HG03097 (cell line): ENCODE results near the gene LRP10.
"Not testable (repeated sequence)": the region's sequence is repeated elsewhere in the genome, so short reads cannot be mapped to it uniquely, and the experiment has no call there.

Experiments used
- ATAC-seq: cut with Tn5 transposase; IDR thresholded peaks from one replicate; pipeline ENCODE4 v1.9.1; 2021; ENCODE audit not compliant: unreplicated experiment, low FRiP score

Gene LRP10

DNA sequence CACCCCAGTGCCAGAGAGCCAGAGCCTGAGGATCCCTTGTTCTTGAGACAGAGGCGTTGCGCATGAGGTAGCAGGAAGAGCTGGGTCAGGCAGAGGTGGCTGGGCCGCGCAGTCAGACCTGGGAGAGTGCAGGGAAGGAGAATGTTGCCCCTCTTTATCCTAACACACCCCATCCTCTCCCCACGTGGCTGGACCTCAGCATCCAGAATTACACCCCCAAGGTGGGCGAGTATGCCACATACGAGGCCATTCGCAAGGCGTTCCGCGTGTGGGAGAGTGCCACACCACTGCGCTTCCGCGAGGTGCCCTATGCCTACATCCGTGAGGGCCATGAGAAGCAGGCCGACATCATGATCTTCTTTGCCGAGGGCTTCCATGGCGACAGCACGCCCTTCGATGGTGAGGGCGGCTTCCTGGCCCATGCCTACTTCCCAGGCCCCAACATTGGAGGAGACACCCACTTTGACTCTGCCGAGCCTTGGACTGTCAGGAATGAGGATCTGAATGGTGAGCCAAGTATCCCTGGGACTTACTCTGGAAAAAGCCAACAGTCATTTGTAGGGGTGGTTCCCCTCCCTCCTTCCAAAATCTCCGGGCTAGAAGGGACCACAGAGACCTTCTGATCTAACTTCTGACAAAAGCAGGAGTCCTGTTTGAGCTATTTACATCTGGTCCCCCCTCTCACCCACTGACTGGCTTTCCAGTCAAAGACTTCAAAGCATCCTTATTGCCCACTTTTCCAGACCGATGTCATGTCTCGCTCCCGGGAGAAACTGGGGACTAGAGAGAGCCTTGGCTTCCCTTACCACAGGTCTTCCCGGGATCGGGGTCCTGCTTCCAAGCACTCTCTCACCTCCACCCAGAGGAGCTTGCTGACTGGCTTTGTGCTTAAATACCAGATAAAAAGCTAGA, 29.1 kb upstream of the LRP10 start:
- ATAC-seq: no peak

GRCh38 chr14:22843123-22843925, 28.2 kb upstream of the LRP10 start:
- no peak for ATAC-seq

DNA sequence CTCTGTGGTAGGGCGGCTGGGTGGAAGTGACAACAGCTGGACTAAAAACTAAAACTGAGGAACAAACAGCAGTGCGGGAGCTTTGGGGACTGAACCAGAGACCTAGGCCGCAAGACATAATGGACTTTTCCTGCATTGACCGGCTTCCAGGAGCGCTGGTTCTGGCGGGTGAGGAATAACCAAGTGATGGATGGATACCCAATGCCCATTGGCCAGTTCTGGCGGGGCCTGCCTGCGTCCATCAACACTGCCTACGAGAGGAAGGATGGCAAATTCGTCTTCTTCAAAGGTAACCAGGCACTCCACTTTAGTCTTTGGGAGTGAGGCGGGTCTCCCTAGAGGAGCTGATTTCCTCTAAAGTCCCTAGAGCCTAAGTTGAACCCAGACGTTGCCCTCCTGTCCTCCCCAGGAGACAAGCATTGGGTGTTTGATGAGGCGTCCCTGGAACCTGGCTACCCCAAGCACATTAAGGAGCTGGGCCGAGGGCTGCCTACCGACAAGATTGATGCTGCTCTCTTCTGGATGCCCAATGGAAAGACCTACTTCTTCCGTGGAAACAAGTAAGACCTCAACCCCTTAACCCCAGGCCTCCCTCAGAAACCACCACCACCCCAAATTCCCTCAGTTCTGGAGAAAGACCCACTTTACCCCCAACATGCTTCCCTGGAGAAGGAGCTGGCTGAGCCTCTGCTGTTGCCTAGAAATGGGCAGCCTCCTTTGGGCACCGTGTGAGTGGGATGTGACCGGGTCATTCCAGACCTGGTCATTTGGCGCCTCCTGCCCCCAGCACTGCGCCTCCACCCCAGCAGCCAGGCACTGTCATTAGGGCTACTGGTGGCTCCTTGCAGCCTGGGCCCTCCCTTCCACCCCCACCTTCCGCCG, 27.1 kb upstream of the LRP10 start:
- ATAC-seq: no peak

DNA sequence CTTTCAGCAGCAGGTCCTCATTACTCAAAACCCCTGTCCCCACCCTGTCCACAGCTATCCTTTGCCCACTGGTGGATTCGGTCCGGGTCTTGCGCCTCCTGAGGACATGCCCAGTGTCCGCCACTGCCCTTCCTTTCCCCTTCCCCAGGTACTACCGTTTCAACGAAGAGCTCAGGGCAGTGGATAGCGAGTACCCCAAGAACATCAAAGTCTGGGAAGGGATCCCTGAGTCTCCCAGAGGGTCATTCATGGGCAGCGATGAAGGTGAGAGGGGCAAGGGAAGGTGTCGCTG, 26.5 kb upstream of the LRP10 start:
- no peak for ATAC-seq

- no peak for ATAC-seq
Measured at GRCh38 chr14:22845821-22846625, 25.5 kb upstream of the LRP10 start.

DNA sequence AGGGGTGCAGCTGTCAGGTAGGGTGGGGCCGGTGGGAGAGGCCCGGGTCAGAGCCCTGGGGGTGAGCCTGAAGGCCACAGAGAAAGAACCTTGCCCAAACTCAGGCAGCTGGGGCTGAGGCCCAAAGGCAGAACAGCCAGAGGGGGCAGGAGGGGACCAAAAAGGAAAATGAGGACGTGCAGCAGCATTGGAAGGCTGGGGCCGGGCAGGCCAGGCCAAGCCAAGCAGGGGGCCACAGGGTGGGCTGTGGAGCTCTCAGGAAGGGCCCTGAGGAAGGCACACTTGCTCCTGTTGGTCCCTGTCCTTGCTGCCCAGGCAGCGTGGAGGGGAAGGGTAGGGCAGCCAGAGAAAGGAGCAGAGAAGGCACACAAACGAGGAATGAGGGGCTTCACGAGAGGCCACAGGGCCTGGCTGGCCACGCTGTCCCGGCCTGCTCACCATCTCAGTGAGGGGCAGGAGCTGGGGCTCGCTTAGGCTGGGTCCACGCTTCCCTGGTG, 24.7 kb upstream of the LRP10 start:
- ATAC-seq: no peak

DNA sequence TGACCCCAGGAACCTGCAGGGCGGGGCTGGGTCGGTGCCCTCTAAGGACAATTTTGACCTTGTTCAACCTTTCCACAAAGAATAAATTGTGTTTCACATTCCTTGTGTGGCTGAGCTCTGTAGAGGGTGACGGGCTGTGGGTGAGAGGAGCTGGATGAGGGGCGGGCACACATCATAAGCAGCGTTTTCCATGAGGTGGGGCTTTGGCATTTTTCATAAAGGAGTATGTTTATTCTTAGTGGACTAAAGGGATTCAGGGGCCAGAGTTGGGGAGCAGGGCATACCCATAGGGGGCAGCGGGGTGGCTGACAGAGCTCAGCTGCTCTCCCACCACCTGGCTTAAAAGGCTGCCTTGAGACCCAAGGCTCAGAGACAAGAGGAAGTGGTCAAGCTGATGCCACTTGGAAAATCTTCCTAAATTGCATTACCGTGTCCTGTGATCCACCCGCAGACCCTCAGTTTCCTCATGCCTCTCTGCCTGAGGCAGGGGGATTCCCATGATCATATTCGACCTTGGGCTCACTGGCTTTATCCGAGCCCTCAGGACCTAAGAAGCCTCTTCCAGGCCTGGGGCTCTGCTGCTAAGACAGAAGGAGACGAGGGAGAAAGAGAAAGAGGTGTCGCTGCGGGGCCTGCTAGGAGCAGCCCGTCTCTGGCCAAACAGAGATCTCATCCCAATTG, 23.7 kb upstream of the LRP10 start:
- ATAC-seq: no peak

DNA sequence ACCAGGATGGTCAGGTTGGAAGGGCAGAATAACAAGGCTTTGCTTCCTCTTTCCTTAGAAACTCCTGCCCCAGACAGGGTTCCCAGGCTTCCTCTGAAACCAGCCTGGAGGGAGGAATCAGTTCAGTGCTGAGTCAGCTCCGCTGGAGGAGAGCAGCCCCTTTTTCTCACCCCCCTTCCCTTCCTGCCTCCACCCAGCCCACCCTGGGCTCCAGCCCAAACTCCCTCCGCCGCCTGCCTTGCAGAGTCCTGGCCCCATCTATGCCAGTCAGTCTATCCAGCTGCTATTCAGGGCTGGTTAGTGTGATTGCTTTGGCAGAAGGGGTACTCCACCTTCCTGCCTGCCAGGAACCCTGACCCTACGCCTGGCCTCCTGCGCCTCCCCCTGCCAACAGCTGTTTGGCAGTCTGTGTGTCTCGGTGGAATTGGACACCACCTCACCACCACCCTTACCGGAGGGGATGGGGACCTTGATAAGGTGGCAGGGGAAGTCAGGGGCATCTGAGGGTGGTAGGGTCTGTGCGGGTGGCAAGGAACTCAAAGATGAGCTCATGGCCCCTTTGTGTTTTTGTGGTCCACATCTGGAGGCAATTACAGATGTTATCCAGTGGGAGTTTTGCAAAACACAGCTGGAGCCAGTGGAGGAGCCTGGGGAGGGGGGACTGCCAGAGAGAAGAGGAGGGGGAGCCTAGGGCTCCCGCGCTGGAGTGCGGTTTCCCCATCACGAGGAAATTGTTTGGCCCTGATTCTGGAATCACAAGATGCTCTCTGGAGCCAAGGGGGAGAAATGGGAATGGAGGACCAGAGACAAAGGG, 23.0 kb upstream of the LRP10 start:
- no peak for ATAC-seq

DNA sequence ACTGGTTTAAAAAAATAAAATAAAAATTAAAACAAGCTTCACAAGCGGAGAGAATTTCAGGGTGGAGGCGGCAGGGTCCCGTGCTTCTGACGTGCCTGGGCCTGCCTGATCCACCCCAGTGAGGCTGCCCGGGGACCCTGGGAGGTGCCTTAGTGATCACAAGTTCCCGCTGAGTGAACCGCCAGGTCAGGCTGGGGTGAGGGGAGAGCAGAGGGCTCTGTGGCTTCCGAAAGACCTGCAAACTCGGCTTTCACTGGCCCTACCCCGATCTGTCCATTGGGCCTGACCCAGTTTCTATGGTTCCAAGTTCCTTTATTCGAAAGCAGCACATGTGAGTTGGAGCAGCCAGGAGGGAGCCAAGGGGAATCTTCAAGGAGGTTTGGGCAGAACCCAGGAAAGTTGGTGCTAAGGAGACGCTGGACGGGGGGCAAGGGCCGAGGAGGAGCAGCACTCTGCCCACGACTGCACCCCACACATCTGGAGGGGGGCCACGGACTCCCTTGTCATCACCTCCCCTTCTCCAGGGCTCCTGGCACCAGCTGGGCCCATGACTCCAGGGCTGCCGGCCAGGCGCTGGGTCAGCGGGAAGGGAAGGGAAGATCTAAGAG, 22.2 kb upstream of the LRP10 start:
- no peak for ATAC-seq

GRCh38 chr14:22850944-22851764, 20.4 kb upstream of the LRP10 start:
- ATAC-seq: no peak

GRCh38 chr14:22852178-22852577, 19.4 kb upstream of the LRP10 start:
- ATAC-seq: not testable (repeated sequence)

DNA sequence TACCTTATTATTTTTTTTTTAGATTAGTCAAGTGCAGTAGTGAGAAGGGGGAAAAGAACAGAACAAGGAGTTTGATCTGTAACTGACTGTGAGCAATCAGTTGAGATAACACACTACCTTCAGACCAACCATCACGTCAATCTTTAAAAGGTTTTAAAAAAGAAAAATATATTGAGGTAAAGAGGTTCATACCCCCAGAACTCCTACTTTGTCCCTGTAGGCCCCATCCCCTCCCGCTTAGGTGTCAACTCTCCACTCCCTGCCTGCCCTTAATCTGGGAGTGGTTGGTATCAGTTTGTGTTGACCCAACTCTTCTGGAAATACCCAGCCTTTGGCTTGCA, 19.0 kb upstream of the LRP10 start:
- no peak for ATAC-seq

GRCh38 chr14:22852940-22853767, 18.4 kb upstream of the LRP10 start:
- ATAC-seq: peak; percentile 44

DNA sequence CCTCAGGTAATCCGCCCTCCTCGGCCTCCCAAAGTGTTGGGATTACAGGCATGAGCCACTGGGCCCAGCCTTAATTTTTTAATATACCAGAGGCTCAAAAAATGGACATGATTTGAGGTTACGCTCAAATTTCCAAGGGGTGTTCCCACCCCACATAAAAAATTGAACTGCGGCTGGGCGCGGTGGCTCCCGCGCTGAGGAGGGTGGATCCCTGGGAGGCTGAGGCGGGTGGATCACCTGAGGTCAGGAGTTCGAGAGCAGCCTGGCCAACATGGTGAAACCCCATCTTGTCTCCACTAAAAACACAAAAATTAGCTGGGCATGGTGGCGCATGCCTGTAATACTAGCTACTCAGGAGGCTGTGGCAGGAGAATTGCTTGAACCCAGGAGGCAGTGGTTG, 17.2 kb upstream of the LRP10 start:
- not testable (repeated sequence) for ATAC-seq

- ATAC-seq: no peak
Measured at GRCh38 chr14:22854963-22855724, 16.4 kb upstream of the LRP10 start.

GRCh38 chr14:22856428-22856827, 15.1 kb upstream of the LRP10 start:
- ATAC-seq: no peak
